ENCODE data around the gene TEAD4. TPM values are rescaled to one million over a fixed set of nuclear protein-coding genes. Genes with fewer than 3 reads are reported as not detected.
A peak's percentile ranks its signal among the peaks of the same experiment; 100 is the strongest.

Gene TEAD4
- total RNA-seq, 1 experiment from 2014 or later = 127 TPM

GRCh38 chr12:3032770-3033538 lies 73.8 kb downstream of the TEAD4 start:
- H3K23ac ChIP-seq (ENCODE audit: insufficient read length, low read depth, low read length) = no peak overlapping the region
- no peak overlapping the region for H3T11ph ChIP-seq (ENCODE audit: low read length)
- no peak overlapping the region for H3K18ac ChIP-seq (ENCODE audit: insufficient read length, low read depth, low read length)
- H3K27ac ChIP-seq (ENCODE audit: insufficient read length, low read depth, low read length) = no peak overlapping the region
- H3K27ac Mint-ChIP-seq = peak overlapping the region in 2 of 3 experiments; percentile 64 to 66; a peak in 3 of 7 replicates
- H3K23me2 ChIP-seq (ENCODE audit: insufficient read length, low read depth, low read length, poor library complexity, severe bottlenecking) = no peaks in the 10 kb centered on the region
- no peak for TF ChIP-seq CTCF (conservative IDR thresholded peaks at IDR 0.05)
- H3K27me3 Mint-ChIP-seq (ENCODE audit: low read depth) = no peaks in the 10 kb centered on the region; the same call in 1 of the 2 replicates
- H2BK5ac ChIP-seq (ENCODE audit: insufficient read length, low read length) = no peak overlapping the region
- no peaks in the 10 kb centered on the region for H3K27me3 ChIP-seq (ENCODE audit: insufficient read depth, low read length)
- no peak overlapping the region for H3K4me2 ChIP-seq (ENCODE audit: insufficient read depth, insufficient read length, low read length)
- no peak overlapping the region for H3K56ac ChIP-seq (ENCODE audit: insufficient read length, low read depth, low read length)
- H3K4me1 Mint-ChIP-seq = peaks cover 12 to 21% of the 10 kb centered on the region in 2 experiments
- H2BK12ac ChIP-seq (ENCODE audit: insufficient read length, low read depth, low read length) = no peak overlapping the region
- no peak overlapping the region for H3K4me3 Mint-ChIP-seq
- no peak overlapping the region for H2BK120ac ChIP-seq (ENCODE audit: low read depth, low read length, poor library complexity, severe bottlenecking)
- no peak overlapping the region for H2AFZ ChIP-seq (ENCODE audit: low read length)
- no peak overlapping the region for H2BK15ac ChIP-seq (ENCODE audit: low read depth, low read length)
- no peak overlapping the region for H3K9ac ChIP-seq (ENCODE audit: extremely low read depth, insufficient read length, low read length)
- no peaks in the 10 kb centered on the region for H3K4me1 ChIP-seq (ENCODE audit: insufficient read depth, low read length)
- no peak overlapping the region for H2BK20ac ChIP-seq (ENCODE audit: low read depth, low read length, poor library complexity, severe bottlenecking)
- no peaks in the 10 kb centered on the region for H3K79me2 ChIP-seq (ENCODE audit: insufficient read depth, low read length)
- no CpG with 5 or more reads among the region's 27 CpGs for WGBS (ENCODE audit: extremely low coverage, insufficient read length, low lambda C conversion rate)
- H3K9me3 ChIP-seq (ENCODE audit: control insufficient read depth, low read depth, low read length) = no peaks in the 10 kb centered on the region
- H3K9me3 Mint-ChIP-seq = no peaks in the 10 kb centered on the region
- H3K36me3 Mint-ChIP-seq (ENCODE audit: insufficient read depth in 1 of 3, low read depth in 3 of 3) = peaks cover 2 to 67% (median 34%) of the 10 kb centered on the region in 3 experiments; a peak in 6 of 7 replicates
- H4K20me1 ChIP-seq (ENCODE audit: control insufficient read depth, insufficient read depth, insufficient read length) = no peaks in the 10 kb centered on the region
- H4K5ac ChIP-seq (ENCODE audit: insufficient read length, low read depth, low read length) = no peak overlapping the region
- H4K91ac ChIP-seq (ENCODE audit: insufficient read length, low read depth, low read length) = no peak overlapping the region
- H3K79me1 ChIP-seq (ENCODE audit: insufficient read depth, low read depth, low read length, poor library complexity, severe bottlenecking) = no peaks in the 10 kb centered on the region
- H3K14ac ChIP-seq (ENCODE audit: insufficient read depth, low read length) = no peak overlapping the region
- no peak overlapping the region for H4K8ac ChIP-seq (replicated peaks; ENCODE audit: insufficient read length, low read depth, low read length)
- H3K4ac ChIP-seq (ENCODE audit: low read depth, low read length) = no peak overlapping the region
- DNase-seq = no peak
- no peak overlapping the region for H2AK5ac ChIP-seq (ENCODE audit: insufficient read length, low read length)
